Dedifferentiated amniotic fluid mesenchymal stem cell (primary cell): Measurements from ENCODE around the gene TJP1.
"Not testable (repeated sequence)": the region's sequence is repeated elsewhere in the genome, so short reads cannot be mapped to it uniquely, and the experiment has no call there.

Source experiments
- DNase-seq: peaks from one replicate; pipeline ENCODE4 v3.0.0-alpha.2; 2016; ENCODE audit errors: extremely low spot score

Gene TJP1

DNA sequence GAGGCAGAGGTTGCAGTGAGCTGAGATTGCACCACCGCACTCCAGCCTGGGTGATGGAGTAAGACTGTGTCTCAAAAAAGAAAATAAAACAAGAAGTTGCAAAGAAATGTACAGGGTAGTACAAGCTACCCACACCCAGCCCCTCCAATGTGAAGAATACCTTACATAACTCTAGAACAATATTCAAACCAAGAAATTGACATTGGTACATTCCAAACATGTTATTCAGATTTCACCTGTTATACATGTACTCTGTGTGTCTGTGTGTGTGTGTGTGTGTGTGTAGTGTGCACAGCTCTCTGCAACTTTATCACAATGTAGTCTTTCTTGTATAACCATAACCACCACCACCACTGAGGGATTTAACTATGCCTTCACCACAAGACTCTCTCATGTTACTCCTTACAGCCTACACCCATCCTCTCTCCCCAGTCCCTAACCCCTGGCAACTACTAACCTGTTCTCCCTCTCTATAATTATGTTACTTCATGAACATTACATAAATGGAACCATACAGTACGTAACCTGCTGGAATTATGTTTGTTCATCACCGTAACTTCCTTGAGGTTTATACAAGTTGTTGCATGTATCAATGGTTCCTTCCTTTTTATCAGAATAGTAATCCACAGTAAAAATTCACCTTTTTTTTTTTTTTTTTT lies 16.2 kb upstream of the TJP1 start:
- no peak for DNase-seq

DNA sequence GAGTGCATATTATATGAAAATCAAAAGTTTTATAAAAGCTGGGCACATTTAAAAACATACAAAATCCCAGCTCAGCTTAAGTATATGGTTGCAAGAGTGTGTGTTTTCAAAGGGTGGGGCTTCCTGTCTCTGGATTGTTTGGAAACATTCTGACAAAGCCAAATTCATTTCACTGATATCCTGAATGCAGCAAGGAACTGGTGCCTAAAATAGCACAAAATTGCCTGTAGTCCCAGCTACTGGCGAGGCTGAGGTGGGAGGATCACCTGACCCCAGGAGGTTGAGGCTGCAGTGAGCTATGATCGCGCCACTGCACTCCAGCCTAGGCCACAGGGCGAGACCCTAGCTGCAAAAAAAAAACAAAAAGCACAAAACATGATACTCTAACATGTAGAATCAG lies 13.0 kb upstream of the TJP1 start:
- DNase-seq = peak; percentile 57

GRCh38 chr15:29832709-29833108 lies 10.4 kb upstream of the TJP1 start:
- no peak for DNase-seq

DNA sequence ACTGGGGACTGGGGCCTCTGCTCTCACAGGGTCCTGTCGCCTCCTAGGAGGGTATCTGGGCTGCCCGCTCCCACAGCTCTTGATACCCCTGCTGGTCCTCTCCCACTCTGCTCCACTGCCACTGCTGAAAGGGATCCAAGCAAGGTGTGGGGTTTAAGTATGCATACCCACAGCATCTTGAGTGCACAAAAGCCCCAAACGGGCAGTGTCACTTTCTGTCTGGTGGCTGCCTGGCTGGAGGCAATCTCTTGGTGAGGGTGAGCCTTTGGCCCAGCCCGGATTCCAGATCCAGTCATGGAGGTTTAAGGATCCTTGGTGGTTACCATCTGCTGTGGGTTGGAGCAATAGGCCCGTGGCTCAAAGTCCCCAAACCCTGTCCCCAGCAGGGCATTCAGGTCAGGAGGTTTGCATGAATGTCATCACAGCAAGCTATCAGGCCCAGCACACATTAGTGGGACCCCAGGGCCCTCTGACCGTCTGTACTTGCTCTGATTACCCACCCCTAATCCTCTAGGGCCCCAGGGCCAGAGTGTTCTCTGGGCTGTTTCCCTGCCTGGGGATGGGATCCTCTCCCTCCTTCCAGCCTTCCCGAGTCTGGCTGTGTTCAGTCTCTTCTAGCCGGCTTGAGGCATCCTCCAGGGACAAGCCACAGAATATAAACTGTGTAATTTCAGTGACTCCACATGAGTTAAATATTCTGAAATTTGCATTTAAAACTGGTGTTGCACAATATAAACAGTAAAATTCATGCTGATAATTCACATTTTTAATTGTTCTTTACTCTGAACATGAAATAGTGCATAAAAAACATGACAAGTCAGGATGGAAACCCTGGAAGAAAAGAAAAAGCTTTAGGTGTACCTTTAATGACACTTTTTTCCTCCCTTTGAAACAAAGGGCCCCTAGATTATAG lies 4.9 kb upstream of the TJP1 start:
- no peak for DNase-seq

DNA sequence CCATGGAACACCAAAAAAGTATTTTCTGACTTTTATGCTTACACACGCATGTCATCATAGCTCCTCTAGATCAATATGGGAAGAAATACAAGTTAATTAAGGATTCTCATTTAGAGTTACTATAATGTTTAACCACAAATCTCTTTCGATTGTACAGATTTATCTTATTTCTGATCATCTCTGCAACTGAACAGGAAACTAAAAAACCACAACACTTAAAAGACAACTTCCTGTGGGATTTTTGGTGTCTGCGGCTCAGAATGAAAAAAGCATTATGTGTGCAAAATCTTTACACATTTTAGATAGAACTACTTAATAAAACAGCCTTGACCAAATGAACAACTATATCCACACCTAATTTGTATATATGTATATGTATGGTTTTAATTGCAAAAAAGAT lies 3.0 kb upstream of the TJP1 start:
- DNase-seq = no peak

- peak; percentile 53 for DNase-seq
These were observed 604 bp upstream of the TJP1 start for GRCh38 chr15:29822684-29823459.

- DNase-seq = peak; percentile 87
These were observed 710 bp downstream of the TJP1 start for GRCh38 chr15:29821416-29822099.

- DNase-seq = no peak
These were observed 1.7 kb downstream of the TJP1 start for GRCh38 chr15:29820394-29821154.

- no peak for DNase-seq
These were observed 2.3 kb downstream of the TJP1 start for GRCh38 chr15:29819979-29820378.

GRCh38 chr15:29818141-29818540 lies 4.1 kb downstream of the TJP1 start:
- DNase-seq = no peak

DNA sequence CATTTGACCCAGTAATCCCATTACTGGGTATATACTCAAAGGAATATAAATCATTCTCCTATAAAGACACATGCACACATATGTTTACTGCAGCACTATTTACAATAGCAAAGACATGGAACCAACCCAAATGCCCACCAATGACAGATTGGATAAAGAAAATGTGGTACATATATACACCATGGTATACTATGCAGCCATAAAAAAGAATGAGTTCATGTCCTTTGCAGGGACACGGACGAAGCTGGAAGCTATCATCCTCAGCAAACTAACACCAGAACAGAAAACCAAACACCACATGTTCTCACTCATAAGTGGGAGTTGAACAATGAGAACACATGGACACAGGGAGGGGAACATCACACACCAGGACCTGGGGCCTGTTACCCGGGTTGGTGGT lies 4.8 kb downstream of the TJP1 start:
- not testable (repeated sequence) for DNase-seq

DNA sequence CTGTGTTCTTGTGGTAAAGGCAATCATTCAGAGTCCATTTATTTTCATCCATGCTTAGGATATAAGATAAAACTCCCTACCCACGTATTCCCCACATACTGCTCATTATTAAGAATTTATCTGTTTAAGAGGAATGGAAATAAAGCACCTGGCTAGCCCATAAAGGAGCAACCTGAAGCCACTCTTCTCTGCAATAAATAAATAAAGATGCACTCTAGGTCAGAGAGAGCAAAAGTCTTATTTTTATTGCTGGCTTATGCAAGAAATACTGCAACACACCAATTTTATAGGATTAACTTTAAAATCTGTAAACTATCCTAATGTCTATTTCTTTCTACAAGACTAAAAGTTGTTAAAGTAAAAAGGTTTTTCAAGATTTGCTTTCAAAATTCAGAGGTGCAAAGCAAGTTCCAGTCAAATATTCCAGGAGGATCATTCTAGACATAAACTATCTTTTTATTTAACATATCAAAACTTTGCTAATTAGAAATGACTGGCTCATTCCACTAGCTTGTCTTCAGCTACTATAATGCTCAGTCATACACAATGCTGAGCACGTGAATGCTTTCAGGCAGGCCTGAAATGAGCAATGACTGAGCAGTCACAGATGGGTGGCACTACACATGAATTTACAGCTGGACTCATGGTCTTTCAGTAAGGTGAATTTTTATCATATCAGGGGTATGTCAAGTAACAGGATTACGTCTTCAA lies 7.1 kb downstream of the TJP1 start:
- no peak for DNase-seq

- no peak for DNase-seq
These were observed 9.3 kb downstream of the TJP1 start for GRCh38 chr15:29813009-29813408.

- no peak for DNase-seq
These were observed 9.9 kb downstream of the TJP1 start for GRCh38 chr15:29812384-29812694.

DNA sequence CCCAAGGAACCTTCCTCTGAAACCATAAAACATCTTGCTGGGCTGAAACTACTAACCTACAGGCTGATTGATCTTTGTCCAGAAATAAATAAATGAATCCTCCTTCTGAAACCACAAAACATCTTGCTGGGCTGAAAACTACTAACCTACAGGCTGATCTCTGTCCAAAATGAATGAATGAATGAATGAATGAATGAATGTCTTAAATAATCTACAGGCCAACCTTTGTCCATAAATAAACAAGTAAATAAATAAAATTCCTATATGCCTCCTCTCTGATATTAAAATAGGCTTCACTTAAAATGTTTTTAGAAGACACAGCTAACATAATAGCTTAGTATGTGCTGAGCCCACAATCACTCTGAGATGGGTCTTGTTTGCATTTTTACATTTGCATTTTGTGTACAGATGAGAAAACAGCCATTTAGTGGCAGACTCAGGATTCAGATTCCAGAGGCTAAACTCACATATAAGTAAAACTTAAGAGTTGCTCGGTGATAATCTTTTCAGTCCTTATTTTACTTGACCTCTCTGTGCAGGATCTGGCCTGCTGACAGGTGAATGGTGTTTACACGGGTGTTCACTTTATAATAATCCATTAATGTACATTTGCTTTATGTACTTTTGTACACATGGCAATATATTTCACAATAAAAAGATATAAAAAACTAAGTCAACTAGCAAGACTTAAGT lies 10.4 kb downstream of the TJP1 start:
- no peak for DNase-seq

- no peak for DNase-seq
These were observed 16.6 kb downstream of the TJP1 start for GRCh38 chr15:29805708-29806104.

GRCh38 chr15:29805043-29805707 lies 17.1 kb downstream of the TJP1 start:
- peak; percentile 79 for DNase-seq

DNA sequence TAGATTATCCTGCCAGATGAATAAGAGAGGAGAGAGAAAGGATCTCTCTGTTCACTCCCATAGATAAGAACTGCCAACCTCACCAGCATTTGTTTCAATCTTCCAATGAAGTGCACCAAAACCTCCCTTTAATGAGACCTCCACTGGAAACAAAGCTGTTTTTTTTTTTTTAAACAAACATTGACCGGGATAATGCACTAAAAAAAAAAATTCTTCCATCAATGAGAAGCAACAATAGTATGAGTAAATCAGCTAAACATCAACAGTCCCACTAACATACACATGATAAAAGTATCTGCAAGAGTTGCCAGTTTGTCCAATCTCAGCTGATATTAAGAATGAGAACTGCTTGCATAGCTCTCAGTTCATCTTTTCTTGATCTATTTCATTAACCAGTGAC lies 19.9 kb downstream of the TJP1 start:
- no peak for DNase-seq
